ENCODE measurements around the gene KDF1.

GRCh38 chr1:26938004-26938658 is 22.1 kb downstream of the KDF1 start:
- TF ChIP-seq ZNF841 (CRISPR knock-in tag; IDR thresholded peaks at IDR 0.05; ENCODE audit: borderline replicate concordance) (no peak), EP300 (IDR thresholded peaks at IDR 0.05; ENCODE audit: low read depth in 2 of 2, low read length in 2 of 2) (peak in 1 of 2 experiments; percentile 88; a peak in 2 of 4 replicates), EP300 (CRISPR knock-in tag; IDR thresholded peaks at IDR 0.05; ENCODE audit: borderline replicate concordance) (peak; percentile 84; the same call in 1 of the 2 replicates)
